Sciatic nerve (tissue), 2 donors: ENCODE measurements around the gene PGGHG. TPM values are rescaled to one million over a fixed set of nuclear protein-coding genes. Genes with fewer than 3 reads are reported as not detected.
"Not testable (repeated sequence)": the region's sequence is repeated elsewhere in the genome, so short reads cannot be mapped to it uniquely, and the experiment has no call there.

Experiments
- ATAC-seq: fragments of 200-7000 bp; cut with Tn5 transposase; one replicate; pipeline ENCODE4 v1.9.1; 2020; ENCODE audit warnings: mild to moderate bottlenecking, moderate library complexity
- DNase-seq: peaks from one replicate; pipeline ENCODE4 v3.0.0-alpha.2; 2020; ENCODE audit warnings: low spot score
- intact Hi-C: fragments of 100-400 bp; cut with DNase I; formaldehyde crosslinking; loops from one replicate; pipeline ENCODE4 v1.14.2; 2022
- total RNA-seq: library from RNA; stranded (reverse); fragmentation: NEBNext Ultra II Directional; extraction: Animal tissue kit (Norgen Biotek cat#: 25700); gene quantifications from one replicate; pipeline ENCODE4 v1.2.1, GENCODE V29; 2021
- donor health status: DM: no; HTN: no; CAD: no.
- donor health status: DM: no; HTN: no; CAD: no.

PGGHG gene
- total RNA-seq, 1 donor from 2014 or later, result 60.3 TPM

DNA sequence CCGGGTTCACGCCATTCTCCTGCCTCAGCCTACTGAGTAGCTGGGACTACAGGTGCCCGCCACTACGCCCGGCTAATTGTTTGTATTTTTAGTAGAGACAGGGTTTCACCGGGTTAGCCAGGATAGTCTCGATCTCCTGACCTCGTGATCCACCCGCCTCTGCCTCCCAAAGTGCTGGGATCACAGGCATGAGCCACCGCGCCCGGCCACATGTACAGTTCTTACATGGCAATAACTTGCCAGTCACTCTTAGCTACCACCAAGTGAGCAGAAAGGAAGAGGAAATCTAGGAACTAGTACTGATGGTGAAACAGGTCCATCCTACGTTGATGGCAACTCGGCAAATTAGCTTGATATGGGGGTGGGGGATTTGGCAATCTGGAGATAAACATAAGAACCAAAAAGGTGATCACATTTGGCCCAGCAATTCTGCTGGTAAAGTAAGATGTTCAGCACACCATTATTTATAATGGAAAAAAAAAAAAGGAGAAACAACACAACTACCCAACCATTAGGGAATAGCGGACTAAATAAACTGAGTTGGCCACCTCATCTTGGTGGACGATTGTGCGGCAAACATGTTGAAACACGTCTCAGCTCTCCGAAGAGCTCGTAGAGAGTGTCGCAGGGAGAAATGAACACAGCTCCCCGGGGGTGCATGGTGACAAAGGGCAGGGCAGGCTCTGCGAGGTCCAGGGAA lies 5.4 kb upstream of the PGGHG start:
- DNase-seq (peak; percentile 17), ATAC-seq (no peak)
- intact Hi-C loops, result no loop called here

DNA sequence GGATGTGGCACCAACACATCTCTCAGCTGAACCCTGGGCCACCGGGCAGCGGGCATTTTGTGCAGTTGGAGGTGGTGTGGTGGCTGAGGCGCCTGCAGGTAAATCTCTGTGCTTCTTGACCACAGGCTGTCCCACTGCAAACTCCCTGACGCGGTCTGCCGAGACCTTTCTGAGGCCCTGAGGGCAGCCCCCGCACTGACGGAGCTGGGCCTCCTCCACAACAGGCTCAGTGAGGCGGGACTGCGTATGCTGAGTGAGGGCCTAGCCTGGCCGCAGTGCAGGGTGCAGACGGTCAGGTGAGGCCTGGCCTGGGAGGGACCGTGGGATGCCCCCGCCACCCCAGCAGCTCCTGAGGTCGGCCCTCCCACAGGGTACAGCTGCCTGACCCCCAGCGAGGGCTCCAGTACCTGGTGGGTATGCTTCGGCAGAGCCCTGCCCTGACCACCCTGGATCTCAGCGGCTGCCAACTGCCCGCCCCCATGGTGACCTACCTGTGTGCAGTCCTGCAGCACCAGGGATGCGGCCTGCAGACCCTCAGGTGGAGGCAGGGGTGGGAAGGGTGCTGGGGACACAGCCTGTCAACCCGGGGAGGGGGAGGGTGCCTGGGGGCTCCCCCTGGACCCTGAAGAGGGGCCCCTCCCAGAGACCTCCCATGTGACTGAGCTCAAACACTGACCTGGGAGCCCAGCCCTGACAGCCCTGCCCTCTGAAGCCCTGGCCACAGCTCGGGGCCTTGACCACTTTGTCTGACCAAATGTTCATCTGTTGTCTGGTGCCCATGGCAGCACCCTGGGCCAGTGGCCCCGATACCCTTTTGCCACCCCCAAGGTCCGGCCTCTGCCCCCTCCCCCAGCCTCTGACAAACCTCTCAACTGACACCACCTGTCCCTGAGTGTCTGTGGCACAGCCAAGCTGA lies 4.6 kb upstream of the PGGHG start:
- ATAC-seq, result no peak
- DNase-seq, result peak; percentile 55
- intact Hi-C loops, result no loop called here

DNA sequence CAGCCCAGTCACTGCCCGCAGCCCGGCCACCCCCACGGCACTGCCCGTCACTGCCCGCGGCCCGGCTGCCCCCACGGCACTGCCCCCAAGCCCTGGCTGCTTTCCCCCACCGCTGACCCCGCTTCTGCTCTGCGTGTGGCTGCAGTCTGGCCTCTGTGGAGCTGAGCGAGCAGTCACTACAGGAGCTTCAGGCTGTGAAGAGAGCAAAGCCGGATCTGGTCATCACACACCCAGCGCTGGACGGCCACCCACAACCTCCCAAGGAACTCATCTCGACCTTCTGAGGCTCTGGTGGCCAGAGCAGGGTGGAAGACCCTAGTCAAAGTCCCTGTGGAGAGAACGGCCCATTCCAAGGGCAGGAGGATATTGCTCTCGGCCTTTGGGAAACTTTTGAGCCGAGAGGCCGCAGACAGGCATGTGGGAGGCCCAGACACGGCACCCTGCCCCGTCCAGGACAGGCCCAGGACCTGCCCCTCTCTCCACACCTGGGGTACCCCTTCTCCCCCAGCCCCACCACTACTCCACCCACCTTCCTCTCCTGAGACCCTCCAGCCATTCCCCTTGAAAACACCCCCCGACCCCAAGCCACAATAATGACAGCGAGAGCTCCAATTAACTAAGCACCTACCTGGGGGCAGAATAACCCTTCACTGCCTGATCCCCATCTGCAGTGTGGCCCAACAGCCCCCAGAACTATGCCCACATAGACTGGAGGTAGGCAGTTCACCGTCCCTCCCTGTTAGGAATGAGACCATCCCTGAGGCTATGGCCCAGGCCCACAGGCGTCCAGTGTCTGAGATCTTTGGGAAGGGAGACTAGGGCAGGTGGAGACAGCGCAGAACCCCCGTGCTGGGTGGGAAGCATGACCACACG lies 3.7 kb upstream of the PGGHG start:
- DNase-seq, result peak; percentile 53
- intact Hi-C loops, result no loop called here
- ATAC-seq, result no peak

DNA sequence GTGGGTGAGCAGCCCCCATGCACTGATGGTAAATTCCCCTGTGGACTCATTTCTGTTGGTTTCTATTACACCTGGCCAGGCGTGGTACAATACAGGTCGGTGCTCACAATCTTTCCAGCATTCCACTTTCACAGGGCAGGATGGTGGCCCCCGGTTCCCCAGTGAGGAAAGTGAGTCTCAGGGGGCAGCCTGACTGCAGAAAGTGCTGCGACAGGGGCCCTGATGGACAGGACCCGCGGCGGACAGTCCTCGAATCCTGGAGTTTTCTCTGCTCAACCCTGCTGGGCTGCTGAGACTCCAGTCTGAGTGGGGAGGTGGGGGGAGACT lies 3.1 kb upstream of the PGGHG start:
- ATAC-seq, result no peak
- peak; percentile 45 for DNase-seq
- intact Hi-C loops, result no loop called here

DNA sequence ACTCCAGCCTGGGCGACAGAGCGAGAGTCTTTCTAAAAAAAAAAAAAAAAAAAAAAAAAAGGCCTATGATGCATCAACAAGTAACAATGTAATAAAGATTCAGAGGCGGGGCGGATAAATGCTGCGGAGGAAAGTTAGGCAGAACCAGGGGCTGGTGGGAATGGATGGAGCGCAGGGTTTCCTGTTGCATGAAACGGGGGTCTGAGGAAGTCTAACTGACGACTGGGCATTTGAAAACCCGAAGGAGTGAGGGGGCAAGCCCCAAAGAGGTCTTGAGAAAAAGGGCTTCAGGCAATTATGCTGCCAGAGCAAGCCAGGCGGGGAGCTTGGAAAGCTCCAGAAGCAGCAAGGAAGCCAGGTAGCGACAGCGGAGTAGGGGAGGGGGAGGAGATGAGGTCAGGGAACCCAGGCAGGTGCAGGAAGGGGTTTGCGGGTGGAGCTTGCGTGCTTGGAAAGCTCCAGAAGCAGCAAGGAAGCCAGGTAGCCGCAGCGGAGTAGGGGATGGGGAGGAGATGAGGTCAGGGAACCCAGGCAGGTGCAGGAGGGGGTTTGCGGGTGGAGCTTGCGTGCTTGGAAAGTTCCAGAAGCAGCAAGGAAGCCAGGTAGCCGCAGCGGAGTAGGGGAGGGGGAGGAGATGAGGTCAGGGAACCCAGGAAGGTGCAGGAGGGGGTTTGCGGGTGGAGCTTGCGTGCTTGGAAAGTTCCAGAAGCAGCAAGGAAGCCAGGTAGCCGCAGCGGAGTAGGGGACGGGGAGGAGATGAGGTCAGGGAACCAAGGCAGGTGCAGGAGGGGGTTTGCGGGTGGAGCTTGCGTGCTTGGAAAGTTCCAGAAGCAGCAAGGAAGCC lies 1.7 kb upstream of the PGGHG start:
- peak; percentile 61 for DNase-seq

DNA sequence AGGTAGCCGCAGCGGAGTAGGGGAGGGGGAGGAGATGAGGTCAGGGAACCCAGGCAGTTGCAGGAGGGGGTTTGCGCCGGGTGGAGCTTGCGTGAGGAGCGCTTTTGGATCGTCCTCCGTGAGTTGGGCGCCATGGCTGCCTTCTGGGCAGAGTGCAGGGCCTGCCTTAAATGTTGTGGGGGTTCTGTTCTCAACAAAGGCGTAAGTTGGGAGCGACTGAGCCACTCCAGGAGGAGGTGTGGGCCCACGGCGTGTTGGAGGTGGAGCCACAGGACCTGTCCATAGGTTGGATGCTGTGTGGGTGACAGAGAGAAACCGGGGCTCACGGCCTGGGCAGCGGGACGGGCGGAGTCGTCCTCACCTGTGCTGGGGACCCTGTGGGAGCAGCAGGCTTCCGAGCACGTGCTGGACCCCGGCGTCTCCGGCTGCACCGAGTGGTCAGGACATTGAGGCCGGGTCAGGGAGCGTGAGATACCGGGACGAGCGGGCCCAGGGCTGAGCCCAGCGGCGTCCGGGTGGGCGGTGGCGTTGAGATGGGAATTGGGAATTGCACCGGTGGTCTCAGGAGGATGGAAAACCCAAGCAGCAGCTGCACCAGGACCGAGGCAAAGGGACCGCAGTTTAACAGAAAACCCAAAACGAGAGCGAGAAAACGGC lies 977 bp upstream of the PGGHG start:
- ATAC-seq, result no peak
- DNase-seq, result peak; percentile 64
- intact Hi-C loops, result no loop called here

More for the DNA sequence above, 1.7 kb upstream of the PGGHG start:
- ATAC-seq, intact Hi-C loops: not testable (repeated sequence)

DNA sequence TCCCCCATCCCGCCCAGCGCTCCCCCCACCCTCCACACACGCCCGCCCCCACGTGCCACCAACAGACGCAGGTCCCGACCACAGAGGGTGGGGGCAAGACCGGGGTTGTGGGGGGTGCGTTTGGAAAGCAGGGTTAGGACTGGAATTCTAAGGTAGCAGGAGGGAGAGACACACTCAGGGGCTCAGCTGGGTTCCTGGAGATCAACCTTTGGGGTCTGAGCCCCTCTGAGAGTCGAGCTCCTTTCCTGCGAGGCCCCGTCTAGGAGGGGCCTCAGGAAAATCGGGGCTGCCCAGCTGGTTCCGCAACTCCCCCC lies 429 bp downstream of the PGGHG start:
- intact Hi-C loops, result no loop called here
- ATAC-seq (no peak), DNase-seq (no peak)

DNA sequence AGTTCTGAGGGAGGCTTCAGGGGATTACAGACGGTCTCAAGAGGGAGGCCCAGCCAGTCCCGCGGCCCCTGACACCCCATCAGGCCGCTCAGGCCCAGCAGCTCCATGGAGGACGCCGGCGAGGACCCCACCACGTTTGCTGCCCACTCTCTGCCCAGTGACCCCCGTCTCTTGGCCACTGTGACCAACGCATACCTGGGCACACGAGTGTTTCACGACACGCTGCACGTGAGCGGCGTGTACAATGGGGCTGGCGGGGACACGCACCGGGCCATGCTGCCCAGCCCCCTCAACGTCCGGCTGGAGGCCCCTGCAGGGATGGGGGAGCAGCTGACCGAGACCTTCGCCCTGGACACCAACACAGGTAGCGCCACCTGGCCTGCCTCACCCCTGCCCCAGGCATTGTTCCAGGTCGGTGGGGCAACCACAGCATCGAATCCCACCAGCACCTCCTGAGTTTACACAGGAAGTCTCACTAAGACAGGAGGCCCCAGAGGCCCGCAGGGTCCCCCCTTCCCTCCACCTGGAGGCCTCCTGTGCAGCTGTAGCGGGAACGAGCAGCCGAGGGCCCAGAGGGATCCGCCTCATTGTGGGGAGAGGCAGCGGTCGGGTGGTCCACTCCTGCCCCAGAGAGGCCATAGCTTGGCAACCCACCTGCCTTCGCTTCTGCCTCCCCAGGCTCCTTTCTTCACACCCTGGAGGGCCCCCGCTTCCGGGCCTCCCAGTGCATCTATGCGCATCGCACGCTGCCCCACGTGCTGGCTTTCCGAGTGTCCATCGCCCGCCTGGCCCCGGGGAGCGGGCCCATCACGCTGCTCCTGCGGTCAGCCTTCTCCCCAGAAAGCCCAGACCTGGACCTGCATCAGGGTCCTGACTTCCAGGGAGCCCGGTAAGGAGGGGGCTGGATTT lies 1.0 kb downstream of the PGGHG start:
- intact Hi-C loops, result no loop called here
- DNase-seq (peak; percentile 57), ATAC-seq (no peak)

DNA sequence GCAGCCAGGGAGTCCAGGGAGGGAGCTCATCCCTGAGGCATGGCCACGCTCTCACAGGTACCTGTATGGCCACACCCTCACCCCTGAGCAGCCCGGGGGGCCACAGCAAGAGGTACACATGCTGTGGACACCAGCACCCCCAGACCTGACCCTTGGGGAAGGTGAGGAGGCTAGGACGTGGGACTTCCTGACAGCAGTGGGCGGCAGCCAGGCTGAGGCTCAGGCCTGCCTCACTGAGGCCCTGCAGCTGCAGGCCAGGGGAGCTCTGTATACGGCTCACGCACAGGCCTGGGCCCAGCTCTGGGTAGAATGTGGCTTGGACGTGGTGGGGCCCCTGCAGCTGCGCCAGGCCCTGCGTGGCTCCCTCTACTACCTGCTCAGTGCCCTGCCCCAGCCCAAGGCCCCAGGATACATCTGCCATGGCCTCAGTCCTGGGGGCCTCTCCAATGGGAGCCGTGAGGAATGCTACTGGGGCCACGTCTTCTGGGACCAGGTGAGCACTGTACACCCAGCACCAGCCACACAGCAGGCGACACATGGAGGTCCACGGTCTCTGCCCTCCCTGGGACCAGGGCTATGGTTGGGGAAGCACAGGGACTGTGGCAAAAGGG lies 1.8 kb downstream of the PGGHG start:
- ATAC-seq (peak; percentile 2), DNase-seq (peak; percentile 54)
- intact Hi-C loops, result no loop called here

DNA sequence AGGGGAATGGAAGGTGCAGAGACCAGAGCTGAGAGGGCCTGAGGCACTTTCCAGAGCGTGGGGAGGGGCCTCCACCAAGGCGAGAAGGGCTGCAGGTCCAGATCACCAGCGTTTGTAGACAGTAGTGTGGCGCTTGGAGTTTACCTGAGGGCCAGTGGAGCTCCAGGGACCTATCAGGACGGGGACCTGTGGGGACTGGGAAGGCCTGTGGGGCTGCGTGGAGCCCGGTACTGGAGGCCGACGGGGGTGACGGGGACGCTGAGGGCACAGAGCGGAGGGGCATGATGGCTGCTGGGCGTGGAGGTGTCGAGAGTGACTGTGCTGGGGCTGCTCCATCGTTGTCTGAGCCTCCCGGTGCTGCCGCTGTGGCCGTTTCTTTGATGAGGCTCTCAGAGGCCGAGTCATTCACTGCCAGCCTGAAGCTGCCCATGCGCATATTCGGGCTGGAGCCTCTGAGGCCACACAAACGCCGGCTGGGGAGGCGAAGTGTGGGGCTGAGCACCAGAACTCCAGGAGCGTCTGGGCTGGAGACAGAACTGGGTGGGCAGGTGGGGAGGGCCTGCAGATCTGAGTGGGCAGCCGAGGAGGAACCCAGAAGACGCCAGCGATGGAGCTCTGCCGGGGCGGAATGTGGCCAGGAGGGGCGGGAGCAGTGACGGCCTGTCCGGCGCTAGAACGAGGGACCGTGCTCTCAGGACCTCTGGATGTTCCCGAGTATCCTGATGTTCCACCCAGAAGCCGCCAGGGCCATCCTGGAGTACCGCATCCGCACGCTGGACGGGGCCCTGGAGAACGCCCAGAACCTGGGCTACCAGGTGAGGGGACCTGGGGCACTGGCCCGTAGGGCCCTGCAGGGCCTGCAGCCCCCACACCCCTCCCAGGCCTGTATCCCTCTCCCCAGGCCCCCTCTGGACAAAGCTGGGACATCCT lies 2.6 kb downstream of the PGGHG start:
- DNase-seq, result peak; percentile 49
- no peak for ATAC-seq
- intact Hi-C loops, result no loop called here

DNA sequence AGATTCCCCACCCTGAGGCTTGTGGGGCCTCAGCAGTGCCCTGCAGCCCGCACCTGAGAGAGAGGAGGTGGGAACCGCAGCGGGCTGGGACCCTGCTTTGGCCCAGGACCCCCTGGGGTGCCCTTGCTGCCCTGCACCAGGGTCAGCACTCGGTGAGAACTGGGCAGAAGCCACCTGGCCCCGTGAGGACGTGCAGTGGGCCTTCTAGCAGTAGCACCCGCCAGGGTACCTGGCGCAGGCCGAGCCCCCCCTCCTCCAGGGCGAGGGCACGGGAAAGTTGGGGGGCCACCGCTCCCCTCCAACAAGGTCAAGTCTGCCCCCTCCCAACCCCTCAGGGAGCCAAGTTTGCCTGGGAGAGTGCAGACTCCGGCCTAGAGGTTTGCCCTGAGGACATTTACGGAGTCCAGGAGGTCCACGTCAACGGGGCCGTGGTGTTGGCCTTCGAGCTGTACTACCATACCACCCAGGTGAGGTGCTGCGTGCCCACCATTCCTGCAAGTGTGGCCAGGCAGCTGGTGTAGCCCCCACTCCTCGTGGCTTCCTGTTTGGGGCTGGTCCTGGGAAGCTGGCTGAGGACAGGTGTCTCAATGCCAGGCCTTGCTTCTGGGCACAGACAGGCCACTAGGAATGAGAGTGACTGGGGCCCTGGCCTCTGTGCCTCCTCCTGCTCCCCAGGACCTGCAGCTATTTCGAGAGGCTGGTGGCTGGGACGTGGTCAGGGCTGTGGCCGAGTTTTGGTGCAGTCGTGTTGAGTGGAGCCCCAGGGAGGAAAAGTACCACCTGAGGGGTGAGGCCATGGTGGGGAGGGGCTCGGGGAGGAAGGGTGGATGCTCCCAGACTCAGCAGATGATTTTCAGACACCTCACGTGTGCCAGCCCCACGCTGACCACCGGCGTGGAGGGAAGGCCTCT lies 3.5 kb downstream of the PGGHG start:
- intact Hi-C loops, result no loop called here

DNA sequence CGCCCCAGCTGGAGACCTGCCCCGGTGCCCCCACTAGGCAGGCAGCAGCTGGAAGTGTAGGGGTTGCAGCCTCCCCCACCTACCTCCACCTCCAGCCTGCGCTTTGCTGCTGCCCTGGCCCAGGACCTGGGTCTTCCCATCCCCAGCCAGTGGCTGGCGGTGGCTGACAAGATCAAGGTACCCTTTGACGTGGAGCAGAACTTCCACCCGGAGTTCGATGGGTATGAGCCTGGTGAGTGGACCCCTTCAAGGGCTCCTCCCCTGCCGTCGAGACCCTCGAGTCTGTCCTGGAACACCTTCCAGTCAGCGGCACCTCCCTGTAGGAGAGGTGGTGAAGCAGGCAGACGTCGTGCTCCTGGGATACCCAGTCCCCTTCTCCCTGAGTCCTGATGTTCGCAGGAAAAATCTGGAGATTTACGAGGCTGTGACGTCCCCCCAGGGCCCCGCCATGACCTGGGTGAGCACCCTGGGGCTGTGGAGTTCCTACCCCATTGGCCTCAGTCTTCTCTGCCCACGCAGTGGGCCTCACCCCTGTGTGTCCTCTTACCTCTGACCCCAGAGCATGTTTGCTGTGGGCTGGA lies 4.4 kb downstream of the PGGHG start:
- intact Hi-C loops, result no loop called here
- DNase-seq, result peak; percentile 48
- ATAC-seq, result no peak

More for the DNA sequence above, 3.5 kb downstream of the PGGHG start:
- peak; percentile 58 for DNase-seq
- no peak for ATAC-seq

DNA sequence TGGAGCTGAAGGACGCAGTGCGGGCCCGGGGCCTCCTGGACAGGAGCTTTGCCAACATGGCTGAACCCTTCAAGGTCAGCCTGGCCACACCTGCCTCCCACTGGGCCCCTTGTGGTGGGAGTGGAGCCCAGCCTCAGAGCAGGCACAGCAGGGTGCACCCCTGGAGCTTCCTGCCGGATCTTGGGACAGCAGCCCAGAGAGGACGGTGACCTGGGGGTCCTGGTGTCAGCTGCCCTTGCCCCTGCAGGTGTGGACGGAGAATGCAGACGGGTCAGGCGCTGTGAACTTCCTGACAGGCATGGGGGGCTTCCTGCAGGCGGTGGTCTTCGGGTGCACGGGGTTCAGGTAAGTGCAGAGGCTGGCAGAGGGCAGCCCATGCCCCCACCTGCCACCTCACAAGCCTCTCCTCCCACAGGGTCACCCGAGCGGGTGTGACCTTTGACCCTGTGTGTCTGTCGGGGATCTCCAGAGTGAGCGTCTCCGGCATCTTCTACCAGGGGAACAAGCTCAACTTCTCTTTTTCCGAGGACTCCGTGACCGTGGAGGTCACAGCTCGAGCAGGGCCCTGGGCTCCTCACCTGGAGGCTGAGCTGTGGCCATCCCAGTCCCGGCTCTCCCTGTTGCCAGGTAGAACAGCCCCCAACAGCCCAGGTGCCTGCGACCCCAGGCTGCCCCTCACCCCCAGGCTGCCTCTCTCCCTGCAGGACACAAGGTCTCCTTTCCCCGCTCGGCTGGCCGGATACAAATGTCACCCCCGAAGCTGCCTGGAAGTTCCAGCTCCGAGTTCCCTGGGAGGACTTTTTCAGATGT lies 5.1 kb downstream of the PGGHG start:
- DNase-seq, result peak; percentile 54
- ATAC-seq, result no peak
- intact Hi-C loops, result no loop called here

DNA sequence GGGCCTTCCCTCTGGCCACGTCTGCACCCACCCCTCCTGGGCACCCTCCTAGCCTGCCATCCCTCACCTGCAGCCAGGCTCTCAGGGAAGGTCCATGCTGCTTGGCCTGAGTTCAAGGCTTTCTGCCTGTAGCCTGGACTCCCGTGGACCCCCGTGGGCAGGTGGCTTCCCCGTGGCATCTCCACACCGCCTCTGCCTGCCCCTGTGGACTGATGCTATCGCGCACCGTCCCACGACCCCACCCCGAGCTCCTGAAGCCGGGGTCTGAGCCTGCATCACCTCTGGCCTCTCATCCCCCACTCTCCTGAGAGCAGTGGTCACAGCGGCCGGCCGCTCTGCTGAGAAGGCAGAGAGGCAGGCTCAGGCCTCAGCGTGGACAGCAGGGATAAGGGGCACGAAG lies 5.9 kb downstream of the PGGHG start:
- no peak for ATAC-seq
- intact Hi-C loops, result loop anchor here (5.0 kb wide), 1 partner anchor 68 kb away; no protein-coding TSS in a partner anchor
- DNase-seq, result peak; percentile 58
